Vagina (tissue), 2 donors: ENCODE measurements around the gene SPINK13. TPM values are rescaled to one million over a fixed set of nuclear protein-coding genes. Genes with fewer than 3 reads are reported as not detected.

Experiments
- DNase-seq, 2 donors: peaks; one replicate each; pipeline ENCODE4 v3.0.0-alpha.2; 2017; ENCODE audit errors: extremely low spot score in 2 of 2
- H3K27ac ChIP-seq: fragments of 200-600 bp; sonication (generic); one replicate; pipeline ENCODE4 v1.5.1; 2019
- H3K27me3 ChIP-seq: fragments of 200-600 bp; sonication (generic); one replicate; pipeline ENCODE4 v1.5.1; 2019
- H3K36me3 ChIP-seq, 2 donors: fragments of 200-600 bp; sonication (generic); one replicate each; pipeline ENCODE4 v1.5.1; 2017 to 2019
- H3K4me1 ChIP-seq: fragments of 200-600 bp; sonication (generic); one replicate; pipeline ENCODE4 v1.5.1; 2019
- H3K4me3 ChIP-seq, 2 donors: fragments of 200-600 bp; sonication (generic); 1 replicate in 1 of 2; 2 replicates in 1 of 2; pipeline ENCODE4 v1.5.1; 2016 to 2019
- H3K9me3 ChIP-seq: fragments of 200-600 bp; sonication (generic); one replicate; pipeline ENCODE4 v1.5.1; 2019
- POLR2A ChIP-seq, 2 donors: fragments of 450-650 bp; IDR thresholded peaks; one replicate each; pipeline ENCODE4 v1.6.1; 2017; ENCODE audit warnings: antibody characterized with exemption in 2 of 2, mild to moderate bottlenecking in 2 of 2, moderate library complexity in 2 of 2
- POLR2AphosphoS5 ChIP-seq, 2 donors: sonication (generic); formaldehyde crosslinking; IDR thresholded peaks; one replicate each; pipeline ENCODE4 v1.9.0; 2017; ENCODE audit warnings: antibody characterized with exemption in 2 of 2, mild to moderate bottlenecking in 2 of 2, low read depth in 1 of 2; ENCODE audit not compliant: insufficient read depth in 1 of 2
- intact Hi-C: fragments of 100-400 bp; cut with DNase I; formaldehyde crosslinking; loops from one replicate; pipeline ENCODE4 v1.15.1; 2023
- small RNA-seq: library from RNA; depleted of rRNA; stranded (forward); fragments of <200 nt; gene quantifications from one replicate; pipeline ENCODE3, GENCODE V24; 2016
- total RNA-seq: library from RNA; depleted of rRNA; stranded (reverse); fragments of >200 nt; gene quantifications from one replicate; pipeline ENCODE4 v1.2.3, GENCODE V29; 2016
- TF ChIP-seq, protein P1 (sequence below), 3 experiments: fragments of 450-650 bp in 2 of 3; fragments of 200-600 bp in 1 of 3; sonication (generic) in 1 of 3; IDR thresholded peaks; one replicate each; pipeline ENCODE4 v1.5.1; 2017 to 2019; ENCODE audit warnings: antibody characterized with exemption in 3 of 3, mild to moderate bottlenecking in 2 of 3, moderate library complexity in 2 of 3

SPINK13 gene
- total RNA-seq, 1 donor from 2014 or later, result not detected

DNA sequence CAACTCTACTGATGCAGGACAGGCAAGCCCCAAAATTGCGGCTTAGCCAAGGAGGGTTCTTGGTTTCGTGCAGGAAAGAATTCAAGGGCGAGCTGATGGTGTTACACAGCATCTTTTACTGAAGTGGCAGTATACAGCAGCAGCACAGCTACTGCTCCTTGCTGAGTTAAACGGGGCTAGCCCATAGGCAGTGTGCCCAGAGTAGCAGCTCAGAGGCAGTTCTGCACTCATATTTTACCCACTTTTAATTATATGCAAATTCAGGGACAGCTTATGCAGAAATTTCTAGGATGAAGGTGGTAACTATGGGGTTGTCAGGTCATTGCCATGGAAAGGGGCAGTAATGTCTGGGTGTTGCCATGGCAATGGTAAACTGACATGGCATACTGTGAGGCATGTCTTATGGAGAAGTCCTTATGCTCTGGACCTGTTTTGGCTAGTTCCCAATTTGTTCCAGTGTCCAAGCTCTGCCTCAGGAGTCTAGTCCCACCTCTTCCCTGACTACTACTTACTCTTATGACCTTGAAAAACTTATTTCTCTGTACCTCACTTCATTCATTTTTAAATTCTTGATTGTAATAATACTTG is 64.8 kb downstream of the SPINK13 start:
- TF ChIP-seq, protein P1, sequence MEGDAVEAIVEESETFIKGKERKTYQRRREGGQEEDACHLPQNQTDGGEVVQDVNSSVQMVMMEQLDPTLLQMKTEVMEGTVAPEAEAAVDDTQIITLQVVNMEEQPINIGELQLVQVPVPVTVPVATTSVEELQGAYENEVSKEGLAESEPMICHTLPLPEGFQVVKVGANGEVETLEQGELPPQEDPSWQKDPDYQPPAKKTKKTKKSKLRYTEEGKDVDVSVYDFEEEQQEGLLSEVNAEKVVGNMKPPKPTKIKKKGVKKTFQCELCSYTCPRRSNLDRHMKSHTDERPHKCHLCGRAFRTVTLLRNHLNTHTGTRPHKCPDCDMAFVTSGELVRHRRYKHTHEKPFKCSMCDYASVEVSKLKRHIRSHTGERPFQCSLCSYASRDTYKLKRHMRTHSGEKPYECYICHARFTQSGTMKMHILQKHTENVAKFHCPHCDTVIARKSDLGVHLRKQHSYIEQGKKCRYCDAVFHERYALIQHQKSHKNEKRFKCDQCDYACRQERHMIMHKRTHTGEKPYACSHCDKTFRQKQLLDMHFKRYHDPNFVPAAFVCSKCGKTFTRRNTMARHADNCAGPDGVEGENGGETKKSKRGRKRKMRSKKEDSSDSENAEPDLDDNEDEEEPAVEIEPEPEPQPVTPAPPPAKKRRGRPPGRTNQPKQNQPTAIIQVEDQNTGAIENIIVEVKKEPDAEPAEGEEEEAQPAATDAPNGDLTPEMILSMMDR (IDR thresholded peaks at IDR 0.05), result no peak
- TF ChIP-seq POLR2AphosphoS5 (IDR thresholded peaks at IDR 0.05; ENCODE audit: insufficient read depth in 1 of 2, low read depth in 1 of 2), result no peak
- TF ChIP-seq POLR2A (IDR thresholded peaks at IDR 0.05), result no peak
- Histone ChIP-seq H3K27ac (no peak overlapping the region), H3K36me3 (no peaks in the 10 kb centered on the region), H3K4me3 (no peak overlapping the region), H3K9me3 (no peaks in the 10 kb centered on the region), H3K27me3 (no peaks in the 10 kb centered on the region), H3K4me1 (no peaks in the 10 kb centered on the region)
- intact Hi-C loops, result no loop called here
- DNase-seq, result no peak

DNA sequence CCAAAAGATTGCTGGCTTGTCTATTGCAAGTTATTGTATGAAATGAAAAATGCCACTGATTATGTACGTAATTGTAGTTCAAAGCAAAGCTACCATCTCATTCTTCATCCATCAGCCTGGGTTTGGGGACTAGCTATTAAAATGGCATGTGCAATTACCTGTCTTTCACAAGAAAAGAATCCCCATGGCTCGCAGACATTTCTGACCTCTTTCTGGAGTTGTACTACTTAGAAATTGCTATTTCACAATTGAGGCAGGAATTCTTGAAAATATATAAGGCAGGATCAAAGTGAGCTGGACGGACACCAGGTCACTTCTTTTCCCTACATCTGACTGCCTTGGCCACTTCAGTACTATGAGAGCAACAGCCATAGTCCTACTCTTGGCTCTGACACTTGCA is 66.7 kb downstream of the SPINK13 start, which contains the start of gene SPINK9:
SPINK9 (plus strand) TSS at position 301 of the 400 bp plus-strand sequence; CDS start at position 356, 55 bp downstream.
- no peaks in the 10 kb centered on the region for H3K36me3 ChIP-seq
- TF ChIP-seq, protein P1 (IDR thresholded peaks at IDR 0.05), result no peak
- no peak for TF ChIP-seq POLR2AphosphoS5 (IDR thresholded peaks at IDR 0.05; ENCODE audit: insufficient read depth in 1 of 2, low read depth in 1 of 2)
- H3K4me3 ChIP-seq, result no peak within 1 kb of the TSS
- no peak for DNase-seq
- H3K27ac ChIP-seq, result no peak within 1 kb of the TSS
- intact Hi-C loops, result no loop called here
- H3K4me1 ChIP-seq, result no peaks in the 10 kb centered on the region
- H3K9me3 ChIP-seq, result no peaks in the 10 kb centered on the region
- no peaks in the 10 kb centered on the region for H3K27me3 ChIP-seq

Small RNA genes lying within 50 kb of the gene (small RNA-seq; reads per million reads assigned to genes)
- not detected for gene HMGN1P16

Other genes with a start within 250 kb of the SPINK13 start
- 235 TPM for gene SPINK5, start 204.8 kb upstream of the SPINK13 start, total RNA-seq
- gene SPINK14, start 100.2 kb upstream of the SPINK13 start, total RNA-seq, result not detected
- not detected for gene SPINK6, start 65.8 kb upstream of the SPINK13 start, total RNA-seq
- not detected for gene MARCOL, start 30.3 kb upstream of the SPINK13 start, total RNA-seq
- gene SPINK7, start 43.6 kb downstream of the SPINK13 start, total RNA-seq, result 65.3 TPM
- gene SPINK9, start 66.8 kb downstream of the SPINK13 start, total RNA-seq, result not detected
- gene FBXO38, start 115.2 kb downstream of the SPINK13 start, total RNA-seq, result 40.3 TPM